SK-N-SH (cell line): ENCODE data around the gene DUS4L. TPM values are rescaled to one million over a fixed set of nuclear protein-coding genes. Genes with fewer than 3 reads are reported as not detected.

Experiments
- CTCF ChIA-PET: fragments of 300-600, 350-600 bp; formaldehyde crosslinking; extraction: SDS; loops from one replicate; lab custom pipeline; 2021; lab: Yijun Ruan, JAX
- POLR2A ChIA-PET: fragments of 350-600 bp; sonication (Branson Sonifier 250); formaldehyde crosslinking; extraction: SDS; loops from one replicate; lab custom pipeline; 2020; ENCODE audit warnings: antibody characterized with exemption, inconsistent platforms; lab: Yijun Ruan, JAX
- DNase-seq: peaks from one replicate; pipeline ENCODE4 v3.0.0; 2012
- H2AFZ ChIP-seq: fragments of 200-600 bp; sonication (generic); 2 replicates; pipeline ENCODE4 v1.8.1; 2016; ENCODE audit warnings: antibody characterized with exemption, mild to moderate bottlenecking, low read depth
- H3F3A ChIP-seq: fragments of 200-600 bp; sonication (generic); replicated peaks from 2 replicates; pipeline ENCODE3; 2016; ENCODE audit warnings: antibody characterized with exemption, mild to moderate bottlenecking; ENCODE audit not compliant: insufficient read depth
- H3K27ac ChIP-seq, 2 experiments: fragments of 200-500 bp in 1 of 2; fragments of 200-600 bp in 1 of 2; sonication (Bioruptor generic) in 1 of 2; sonication (generic), shearing (Covaris generic) in 1 of 2; 2 replicates each; pipeline versions ENCODE4 v1.5.1 to v1.6.1; 2014 to 2016; ENCODE audit warnings: low read depth in 2 of 2, inconsistent platforms in 1 of 2, low read length in 1 of 2, mild to moderate bottlenecking in 1 of 2, mixed read lengths in 1 of 2
- H3K27me3 ChIP-seq: fragments of 200-600 bp; sonication (generic), shearing (Covaris generic); 2 replicates; pipeline ENCODE4 v1.6.1; 2016; ENCODE audit warnings: mixed run types; ENCODE audit not compliant: insufficient read depth
- H3K36me3 ChIP-seq, 2 experiments: fragments of 200-500 bp in 1 of 2; fragments of 200-600 bp in 1 of 2; sonication (Bioruptor generic) in 1 of 2; sonication (generic) in 1 of 2; replicated peaks in 1 of 2; 2 replicates each; pipeline versions ENCODE3 to v1.5.1; 2014 to 2016; ENCODE audit warnings: low read length in 1 of 2, mild to moderate bottlenecking in 1 of 2; ENCODE audit not compliant: insufficient read depth in 2 of 2, control insufficient read depth in 1 of 2
- H3K4me1 ChIP-seq, 2 experiments: fragments of 200-500 bp in 1 of 2; fragments of 200-600 bp in 1 of 2; sonication (Bioruptor generic) in 1 of 2; sonication (generic), shearing (Covaris generic) in 1 of 2; 2 replicates each; pipeline versions ENCODE4 v1.5.1 to v1.6.1; 2014 to 2016; ENCODE audit warnings: low read depth in 1 of 2, low read length in 1 of 2, mixed run types in 1 of 2; ENCODE audit not compliant: insufficient read depth in 2 of 2, control insufficient read depth in 1 of 2
- H3K4me2 ChIP-seq: fragments of 200-600 bp; sonication (generic), shearing (Covaris generic); 2 replicates; pipeline ENCODE4 v1.6.1; 2017; ENCODE audit warnings: mixed run types
- H3K4me3 ChIP-seq, 2 experiments: fragments of 200-500 bp in 1 of 2; fragments of 200-600 bp in 1 of 2; sonication (Bioruptor generic) in 1 of 2; sonication (generic), shearing (Covaris generic) in 1 of 2; 2 replicates each; pipeline versions ENCODE4 v1.5.1 to v1.8.1; 2014 to 2016; ENCODE audit warnings: low read depth in 2 of 2, inconsistent platforms in 1 of 2, low read length in 1 of 2, mild to moderate bottlenecking in 1 of 2, mixed read lengths in 1 of 2, moderate library complexity in 1 of 2
- H3K79me2 ChIP-seq: fragments of 200-600 bp; sonication (generic); 2 replicates; pipeline ENCODE4 v1.8.1; 2017; ENCODE audit warnings: mild to moderate bottlenecking; ENCODE audit not compliant: insufficient read depth
- H3K9ac ChIP-seq: fragments of 200-600 bp; sonication (generic); 2 replicates; pipeline ENCODE4 v1.6.1; 2017; ENCODE audit warnings: mixed run types
- H3K9me2 ChIP-seq: fragments of 200-600 bp; sonication (generic); 2 replicates; pipeline ENCODE4 v1.6.1; 2017; ENCODE audit warnings: mixed run types
- H3K9me3 ChIP-seq: fragments of 200-600 bp; sonication (generic); 2 replicates; pipeline ENCODE4 v1.6.1; 2017; ENCODE audit warnings: mixed run types, mild to moderate bottlenecking, moderate library complexity
- H4K20me1 ChIP-seq: fragments of 200-600 bp; sonication (generic); 2 replicates; pipeline ENCODE4 v1.6.1; 2017; ENCODE audit warnings: mild to moderate bottlenecking, mixed run types; ENCODE audit not compliant: insufficient read depth
- FOSL2 ChIP-seq: IDR thresholded peaks from 2 replicates; pipeline ENCODE4 v1.4.0; 2012; ENCODE audit warnings: low read depth, mild to moderate bottlenecking, moderate library complexity, borderline replicate concordance
- GATA2 ChIP-seq: sonication (generic); formaldehyde crosslinking; IDR thresholded peaks from 2 replicates; pipeline ENCODE4 v1.5.0; 2020; ENCODE audit warnings: mild to moderate bottlenecking, missing genetic modification reagents
- IRF3 ChIP-seq: fragments of 150-350 bp; IDR thresholded peaks from 2 replicates; pipeline ENCODE4 v1.6.1; 2016; ENCODE audit warnings: mild to moderate bottlenecking, low read depth, low read length
- MEF2A ChIP-seq: IDR thresholded peaks from 2 replicates; pipeline ENCODE4 v1.4.0; 2012; ENCODE audit warnings: low read depth, borderline replicate concordance
- NFIC ChIP-seq: IDR thresholded peaks from 2 replicates; pipeline ENCODE4 v1.4.0; 2012; ENCODE audit warnings: borderline replicate concordance
- NRF1 ChIP-seq: IDR thresholded peaks from 2 replicates; pipeline ENCODE4 v1.6.1; 2012; ENCODE audit warnings: low read depth, mild to moderate bottlenecking, low read length
- POLR2AphosphoS5 ChIP-seq: IDR thresholded peaks from 2 replicates; pipeline ENCODE4 v1.6.1; 2012; ENCODE audit warnings: low read depth, low read length
- REST ChIP-seq: IDR thresholded peaks from 2 replicates; pipeline ENCODE4 v1.6.1; 2012; ENCODE audit warnings: mild to moderate bottlenecking, low read depth, low read length, moderate library complexity
- RFX5 ChIP-seq: IDR thresholded peaks from 2 replicates; pipeline ENCODE4 v1.6.1; 2012; ENCODE audit warnings: mild to moderate bottlenecking, improper control_type of control experiment, low read length
- SIN3A ChIP-seq: IDR thresholded peaks from 2 replicates; pipeline ENCODE4 v1.6.1; 2012; ENCODE audit warnings: low read depth, mild to moderate bottlenecking, low read length, moderate library complexity, borderline replicate concordance
- TAF1 ChIP-seq: IDR thresholded peaks from 2 replicates; pipeline ENCODE4 v1.6.1; 2012; ENCODE audit warnings: low read depth, mild to moderate bottlenecking, low read length, moderate library complexity, borderline replicate concordance
- TCF12 ChIP-seq: IDR thresholded peaks from 2 replicates; pipeline ENCODE4 v1.4.0; 2012
- TEAD4 ChIP-seq: IDR thresholded peaks from 2 replicates; pipeline ENCODE4 v1.4.0; 2012; ENCODE audit warnings: mild to moderate bottlenecking, borderline replicate concordance; ENCODE audit not compliant: insufficient read depth
- USF1 ChIP-seq: IDR thresholded peaks from 2 replicates; pipeline ENCODE4 v1.4.0; 2012; ENCODE audit warnings: low read depth, borderline replicate concordance
- YY1 ChIP-seq: IDR thresholded peaks from 2 replicates; pipeline ENCODE4 v1.4.0; 2012; ENCODE audit warnings: low read depth, mild to moderate bottlenecking
- ZBTB33 ChIP-seq: IDR thresholded peaks from 2 replicates; pipeline ENCODE4 v1.4.0; 2012; ENCODE audit warnings: low read depth, borderline replicate concordance
- WGBS: methylation state at CpG from one replicate; pipeline ENCODE4 v1.1.6; 2017; ENCODE audit warnings: low lambda C conversion rate; 5-methylcytosine and 5-hydroxymethylcytosine counted together
- polyA plus RNA-seq, 3 experiments: library from polyadenylated mRNA; depleted of rRNA; stranded (reverse); fragments of >200 nt; gene quantifications; 2 replicates each; pipeline ENCODE4 v1.2.3, GENCODE V29; 2012

The DUS4L gene
- polyA plus RNA-seq, 1 of the 3 experiments (the other 2 are of a cell fraction), result 9.7 TPM

- Histone ChIP-seq H3K4me3 (peak overlapping the region; percentile 77 to 98), H4K20me1 (no peaks in the 10 kb centered on the region), H3K79me2 (peaks cover 69% of the 10 kb centered on the region), H3K27me3 (no peaks in the 10 kb centered on the region), H3K4me1 (peaks cover 12 to 23% of the 10 kb centered on the region in 2 experiments; a peak in 2 of 4 replicates), H3K9ac (peak overlapping the region; percentile 90), H3K27ac (peak overlapping the region; percentile 68 to 95), H3K36me3 (peaks cover 47 to 49% of the 10 kb centered on the region in 2 experiments), H3F3A (no peaks in the 10 kb centered on the region), H3K4me2 (peak overlapping the region; percentile 70), H2AFZ (peak overlapping the region; percentile 80), H3K9me2 (no peaks in the 10 kb centered on the region), H3K9me3 (no peaks in the 10 kb centered on the region)
- 39% methylated on average over 10 of the region's 10 CpGs for WGBS
- POLR2A ChIA-PET, result interaction anchor here (0.5 to 2.2 kb wide), 6 partner anchors 16 to 432 kb away, joined by 3 to 14 read pairs (median 4); partner anchors contain the start of genes COG5 and DUS4L
- DNase-seq, result no peak
- CTCF ChIA-PET, result interaction anchor here (0.6 to 1.9 kb wide), 13 partner anchors 9 to 163 kb away, joined by 3 to 11 read pairs (median 4); partner anchors contain the start of gene CBLL1
- TF ChIP-seq SIN3A (no peak), REST (no peak)
Measured at GRCh38 chr7:107580716-107581383, 17.1 kb downstream of the DUS4L start.

- Histone ChIP-seq H3K4me3 (peak overlapping the region; percentile 77 to 98), H2AFZ (no peak overlapping the region), H3K4me1 (peaks cover 12 to 23% of the 10 kb centered on the region in 2 experiments; a peak in 2 of 4 replicates), H3K9ac (peak overlapping the region; percentile 90), H3K79me2 (peaks cover 74% of the 10 kb centered on the region), H3K36me3 (peaks cover 43 to 46% of the 10 kb centered on the region in 2 experiments), H3K4me2 (peak overlapping the region; percentile 70), H4K20me1 (no peaks in the 10 kb centered on the region), H3F3A (no peaks in the 10 kb centered on the region), H3K27ac (peak overlapping the region in 1 of 2 experiments; percentile 68; a peak in 1 of 4 replicates), H3K27me3 (no peaks in the 10 kb centered on the region)
- no peak for DNase-seq
- ChIA-PET CTCF (interaction anchor here (0.8 to 1.5 kb wide), 3 partner anchors 9 to 162 kb away, joined by 3 to 4 read pairs (median 4); no protein-coding TSS in a partner anchor), POLR2A (no interaction called here)
- WGBS, result 75% methylated on average over 5 of the region's 5 CpGs
- no peak for TF ChIP-seq TCF12
- TF ChIP-seq TAF1, result no peak
- no peak for TF ChIP-seq GATA2 (CRISPR knock-in tag)
- no peak for TF ChIP-seq FOSL2
- no peak for TF ChIP-seq IRF3
- TF ChIP-seq ZBTB33, result no peak
- no peak for TF ChIP-seq POLR2AphosphoS5
- no peak for TF ChIP-seq NFIC
- TF ChIP-seq USF1, result no peak
- TF ChIP-seq NRF1, result no peak
- TF ChIP-seq MEF2A, result no peak
- no peak for TF ChIP-seq YY1
- no peak for TF ChIP-seq TEAD4
- TF ChIP-seq RFX5, result no peak
- TF ChIP-seq, all 33 proteins: peak for 0
- Histone ChIP-seq H3K9me2 (no peaks in the 10 kb centered on the region), H3K9me3 (no peaks in the 10 kb centered on the region)
Measured at GRCh38 chr7:107581387-107582013, 17.7 kb downstream of the DUS4L start.
